ENCODE results near the gene CREB3L2. TPM values are rescaled to one million over a fixed set of nuclear protein-coding genes. Genes with fewer than 3 reads are reported as not detected.
A peak's percentile ranks its signal among the peaks of the same experiment; 100 is the strongest.

Gene CREB3L2
- total RNA-seq, 4 donors from 2014 or later: 2.8 to 12.0 (median 5.4) TPM

- peak overlapping the region; percentile 2 to 42 (median 18) for H3K27ac ChIP-seq
- no peaks in the 10 kb centered on the region for H3K9me3 ChIP-seq
- in situ Hi-C loops (cut with MboI; ENCODE audit: low sequenced_read_pairs in 4 of 4) (no loop called here), intact Hi-C loops (cut with DNase I; ENCODE audit: low total_unique reads) (no loop called here)
- H3K4me1 ChIP-seq: peaks cover 27 to 45% of the 10 kb centered on the region in 2 donors
- no peaks in the 10 kb centered on the region for H3K27me3 ChIP-seq
- no peak for TF ChIP-seq POLR2A (IDR thresholded peaks at IDR 0.05)
- TF ChIP-seq CTCF (IDR thresholded peaks at IDR 0.05 in 4 of 5, conservative IDR thresholded peaks at IDR 0.05 in 1 of 5): no peak
- DNase-seq: no peak
- no peak for ATAC-seq
- no peaks in the 10 kb centered on the region for H3K36me3 ChIP-seq
- H3K4me3 ChIP-seq: no peak overlapping the region
Measured at GRCh38 chr7:137944168-137944567, 57.7 kb downstream of the CREB3L2 start.

GRCh38 chr7:137943132-137943551 is 58.7 kb downstream of the CREB3L2 start:
- Histone ChIP-seq H3K27me3 (no peaks in the 10 kb centered on the region), H3K9me3 (no peaks in the 10 kb centered on the region), H3K4me1 (peaks cover 24 to 35% of the 10 kb centered on the region in 2 donors), H3K36me3 (no peaks in the 10 kb centered on the region), H3K4me3 (no peak overlapping the region), H3K27ac (peak overlapping the region; percentile 42 to 64 (median 58))
- intact Hi-C loops (cut with DNase I; ENCODE audit: low total_unique reads): no loop called here
- ATAC-seq: peak; percentile 82 to 90
- in situ Hi-C loops (cut with MboI; ENCODE audit: low sequenced_read_pairs in 4 of 4): no loop called here
- TF ChIP-seq CTCF (IDR thresholded peaks at IDR 0.05 in 4 of 5, conservative IDR thresholded peaks at IDR 0.05 in 1 of 5) (no peak), POLR2A (IDR thresholded peaks at IDR 0.05) (no peak)
- DNase-seq: peak; percentile 25 to 27

GRCh38 chr7:137942484-137943115 is 59.3 kb downstream of the CREB3L2 start:
- no peak for TF ChIP-seq CTCF (IDR thresholded peaks at IDR 0.05 in 4 of 5, conservative IDR thresholded peaks at IDR 0.05 in 1 of 5)
- no peak for TF ChIP-seq POLR2A (IDR thresholded peaks at IDR 0.05)
- peak in 1 of 2 donors; percentile 26 for ATAC-seq
- Histone ChIP-seq H3K9me3 (no peaks in the 10 kb centered on the region), H3K27ac (peak overlapping the region; percentile 42 to 64 (median 58)), H3K27me3 (no peaks in the 10 kb centered on the region), H3K4me3 (no peak overlapping the region), H3K36me3 (no peaks in the 10 kb centered on the region), H3K4me1 (peaks cover 27 to 33% of the 10 kb centered on the region in 2 donors)
- in situ Hi-C loops (cut with MboI; ENCODE audit: low sequenced_read_pairs in 4 of 4): no loop called here
- DNase-seq: no peak
- intact Hi-C loops (cut with DNase I; ENCODE audit: low total_unique reads): no loop called here

- no peaks in the 10 kb centered on the region for H3K36me3 ChIP-seq
- H3K9me3 ChIP-seq: no peaks in the 10 kb centered on the region
- TF ChIP-seq POLR2A (IDR thresholded peaks at IDR 0.05) (no peak), CTCF (IDR thresholded peaks at IDR 0.05 in 4 of 5, conservative IDR thresholded peaks at IDR 0.05 in 1 of 5) (no peak)
- DNase-seq: no peak
- H3K4me1 ChIP-seq: peaks cover 44 to 50% of the 10 kb centered on the region in 2 donors
- in situ Hi-C loops (cut with MboI; ENCODE audit: low sequenced_read_pairs in 4 of 4): no loop called here
- H3K4me3 ChIP-seq: no peak overlapping the region
- no peak for ATAC-seq
- H3K27me3 ChIP-seq: no peaks in the 10 kb centered on the region
- intact Hi-C loops (cut with DNase I; ENCODE audit: low total_unique reads): no loop called here
- no peak overlapping the region for H3K27ac ChIP-seq
Measured at GRCh38 chr7:137940656-137941518, 61.0 kb downstream of the CREB3L2 start.
